Smooth muscle cell (in vitro differentiated cells): ENCODE results near the gene RCAN2. TPM values are rescaled to one million over a fixed set of nuclear protein-coding genes. Genes with fewer than 3 reads are reported as not detected.

Source experiments
- DNase-seq: peaks from one replicate; lab custom pipeline; 2025; ENCODE audit not compliant: unreplicated experiment; lab: John Stamatoyannopoulos, UW
- H2AFZ ChIP-seq: fragments of 200-600 bp; sonication (generic); 2 replicates; pipeline ENCODE4 v1.6.0; 2016; ENCODE audit warnings: antibody characterized with exemption, low read depth, mild to moderate bottlenecking
- H3F3A ChIP-seq: fragments of 200-600 bp; sonication (generic); 2 replicates; pipeline ENCODE4 v1.6.0; 2017; ENCODE audit warnings: antibody characterized with exemption, low read depth
- H3K27ac ChIP-seq: fragments of 200-600 bp; sonication (generic); 2 replicates; pipeline ENCODE4 v1.5.1; 2016; ENCODE audit warnings: low read depth, mild to moderate bottlenecking
- H3K27me3 ChIP-seq: fragments of 200-600 bp; sonication (generic); 2 replicates; pipeline ENCODE4 v1.6.1; 2016; ENCODE audit warnings: low read depth, mild to moderate bottlenecking
- H3K36me3 ChIP-seq: fragments of 200-600 bp; sonication (generic); 2 replicates; pipeline ENCODE4 v1.5.1; 2016; ENCODE audit warnings: low read depth
- H3K4me1 ChIP-seq: fragments of 200-600 bp; sonication (generic); 2 replicates; pipeline ENCODE4 v1.5.1; 2016; ENCODE audit warnings: low read depth
- H3K4me2 ChIP-seq: fragments of 200-600 bp; sonication (generic); 2 replicates; pipeline ENCODE4 v1.6.0; 2016; ENCODE audit warnings: mild to moderate bottlenecking
- H3K4me3 ChIP-seq: fragments of 200-600 bp; sonication (generic); 2 replicates; pipeline ENCODE4 v1.5.1; 2016; ENCODE audit warnings: mild to moderate bottlenecking
- H3K79me2 ChIP-seq: fragments of 200-600 bp; sonication (generic); 2 replicates; pipeline ENCODE4 v1.6.0; 2016; ENCODE audit warnings: low read depth, mild to moderate bottlenecking
- H3K9ac ChIP-seq: fragments of 200-600 bp; sonication (generic); 2 replicates; pipeline ENCODE4 v1.6.0; 2016; ENCODE audit warnings: low read depth
- H3K9me3 ChIP-seq: fragments of 200-600 bp; sonication (generic); replicated peaks from 2 replicates; pipeline ENCODE4 v1.5.1; 2016; ENCODE audit warnings: low read depth
- H4K20me1 ChIP-seq: fragments of 200-600 bp; sonication (generic); 2 replicates; pipeline ENCODE4 v1.6.0; 2016; ENCODE audit warnings: low read depth
- CTCF ChIP-seq: fragments of 200-600 bp; sonication (generic); IDR thresholded peaks from 2 replicates; pipeline ENCODE4 v1.5.1; 2017; ENCODE audit warnings: borderline replicate concordance, mild to moderate bottlenecking, antibody characterized with exemption; ENCODE audit not compliant: insufficient read depth, poor library complexity, severe bottlenecking
- WGBS: methylation state at CpG from one replicate; pipeline ENCODE4 v1.1.7; 2016; ENCODE audit warnings: low lambda C conversion rate; 5-methylcytosine and 5-hydroxymethylcytosine counted together
- polyA plus RNA-seq: library from polyadenylated mRNA; unstranded; fragments of >200 nt; fragmentation: Nextera tagmentation; extraction: Ambion mirVana; gene quantifications from 2 replicates; pipeline ENCODE4 v1.2.1, GENCODE V29; 2016
- total RNA-seq: library from RNA; depleted of rRNA; stranded (reverse); fragments of >200 nt; gene quantifications from 2 replicates; pipeline ENCODE4 v1.2.3, GENCODE V29; 2014

RCAN2 gene
- total and polyA plus RNA-seq, 2 experiments from 2014 or later = 2.5 to 2.7 TPM

DNA sequence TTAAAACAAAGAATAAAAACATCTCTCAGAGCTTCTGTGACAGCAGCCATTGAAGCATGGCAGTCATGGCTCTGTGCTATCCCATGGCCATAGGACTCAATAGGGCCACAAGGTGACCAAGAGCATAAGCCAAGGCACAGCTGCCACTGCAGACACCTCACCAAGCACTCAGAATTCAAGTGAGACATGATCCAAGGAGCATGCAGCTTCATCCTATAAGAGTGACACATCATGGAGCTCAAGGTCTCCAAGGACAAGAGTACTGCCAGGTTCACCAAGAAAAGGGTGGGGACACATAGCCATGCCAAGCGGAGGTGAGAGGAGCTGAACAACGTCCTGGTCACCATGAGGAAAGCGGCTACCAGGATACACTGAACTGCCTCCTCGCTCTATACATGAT, 53.0 kb downstream of the RCAN2 start:
- 96% methylated on average over 4 of the region's 4 CpGs for WGBS

GRCh38 chr6:46437671-46438221, 53.5 kb downstream of the RCAN2 start:
- Histone ChIP-seq H3F3A (no peaks in the 10 kb centered on the region), H3K4me1 (no peaks in the 10 kb centered on the region), H3K27me3 (no peaks in the 10 kb centered on the region), H3K9ac (no peak overlapping the region), H3K4me2 (peak overlapping the region; percentile 15), H2AFZ (no peak overlapping the region), H3K36me3 (no peaks in the 10 kb centered on the region), H3K27ac (peak overlapping the region; percentile 42), H3K79me2 (no peaks in the 10 kb centered on the region), H3K9me3 (no peaks in the 10 kb centered on the region), H4K20me1 (no peaks in the 10 kb centered on the region), H3K4me3 (no peak overlapping the region)
- TF ChIP-seq CTCF = no peak
- DNase-seq = no peak

More for the DNA sequence above, 53.0 kb downstream of the RCAN2 start:
- Histone ChIP-seq H3K9ac (no peak overlapping the region), H3K4me2 (peak overlapping the region; percentile 15), H3K4me3 (no peak overlapping the region), H3K79me2 (no peaks in the 10 kb centered on the region), H3K4me1 (no peaks in the 10 kb centered on the region), H2AFZ (no peak overlapping the region), H3K9me3 (no peaks in the 10 kb centered on the region), H3F3A (no peaks in the 10 kb centered on the region), H4K20me1 (no peaks in the 10 kb centered on the region), H3K27ac (no peak overlapping the region), H3K27me3 (no peaks in the 10 kb centered on the region), H3K36me3 (no peaks in the 10 kb centered on the region)
- TF ChIP-seq CTCF = no peak
- DNase-seq = no peak

DNA sequence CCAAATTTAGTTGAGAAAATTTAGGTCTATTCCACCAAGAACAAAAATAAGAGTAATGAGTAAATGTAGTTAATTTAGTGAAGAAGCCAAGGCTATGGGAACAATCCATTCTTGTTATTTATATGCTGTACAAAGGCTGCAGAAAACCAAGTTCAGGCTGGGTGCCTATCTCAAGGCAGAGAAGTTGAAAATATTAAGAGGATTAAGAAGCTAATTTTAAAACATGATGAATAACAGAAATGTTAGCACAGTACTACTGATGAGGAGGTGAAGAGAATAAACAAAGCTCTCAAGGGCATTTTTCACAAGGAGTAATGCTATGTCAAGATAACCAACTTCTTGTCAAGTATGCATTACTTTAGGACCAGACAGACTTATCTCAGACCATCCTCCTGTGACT, 68.6 kb downstream of the RCAN2 start:
- Histone ChIP-seq H2AFZ (no peak overlapping the region), H3F3A (no peaks in the 10 kb centered on the region), H3K36me3 (no peaks in the 10 kb centered on the region), H4K20me1 (no peaks in the 10 kb centered on the region), H3K4me3 (no peak overlapping the region), H3K9ac (no peak overlapping the region), H3K79me2 (no peaks in the 10 kb centered on the region), H3K4me2 (no peak overlapping the region), H3K27me3 (no peaks in the 10 kb centered on the region), H3K4me1 (no peaks in the 10 kb centered on the region), H3K27ac (no peak overlapping the region), H3K9me3 (no peaks in the 10 kb centered on the region)
- no peak for DNase-seq
- TF ChIP-seq CTCF = no peak

DNA sequence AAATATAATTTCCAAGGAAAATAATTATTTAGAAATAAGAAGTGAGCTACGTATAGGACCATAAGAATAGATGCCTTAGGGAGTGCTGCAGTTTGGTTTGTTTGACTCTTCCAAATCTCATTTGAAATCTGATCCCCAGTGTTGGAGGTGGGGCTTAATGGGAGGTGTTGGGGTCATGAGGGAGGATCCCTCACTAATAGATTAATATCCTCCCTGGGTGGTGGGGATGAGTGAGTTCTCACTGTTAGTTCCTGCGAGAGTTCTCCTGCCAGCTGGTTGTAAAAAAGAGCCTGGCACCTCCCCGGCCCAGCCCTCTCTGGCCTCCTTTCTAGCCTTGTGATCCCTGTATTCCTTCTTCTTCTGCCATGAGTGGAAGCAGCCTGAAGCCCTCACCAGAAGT, 69.3 kb downstream of the RCAN2 start:
- Histone ChIP-seq H3K36me3 (no peaks in the 10 kb centered on the region), H3K4me3 (no peak overlapping the region), H2AFZ (no peak overlapping the region), H3K4me2 (no peak overlapping the region), H3K9ac (no peak overlapping the region), H3K27me3 (no peaks in the 10 kb centered on the region), H3K27ac (no peak overlapping the region), H3K9me3 (no peaks in the 10 kb centered on the region), H3F3A (no peaks in the 10 kb centered on the region), H3K4me1 (no peaks in the 10 kb centered on the region), H4K20me1 (no peaks in the 10 kb centered on the region), H3K79me2 (no peaks in the 10 kb centered on the region)
- 87% methylated on average over 3 of the region's 3 CpGs for WGBS
- no peak for TF ChIP-seq CTCF
- no peak for DNase-seq
